Measurements from ENCODE around the gene FEM1B.

- TF ChIP-seq EP300 (IDR thresholded peaks at IDR 0.05; ENCODE audit: borderline replicate concordance in 1 of 2, low read depth in 2 of 2, low read length in 2 of 2) (no peak), JUND (IDR thresholded peaks at IDR 0.05; ENCODE audit: low read length) (no peak), TCF12 (IDR thresholded peaks at IDR 0.05; ENCODE audit: low read depth, low read length) (no peak), SP1 (IDR thresholded peaks at IDR 0.05; ENCODE audit: low read depth, low read length) (no peak), POLR2AphosphoS5 (IDR thresholded peaks at IDR 0.05; ENCODE audit: low read depth, low read length) (no peak), CTCF (IDR thresholded peaks at IDR 0.05; ENCODE audit: control extremely low read depth in 1 of 3, insufficient read depth in 1 of 3, low read depth in 1 of 3, low read length in 3 of 3) (no peak), RFX5 (IDR thresholded peaks at IDR 0.05; ENCODE audit: borderline replicate concordance, low read depth, low read length) (no peak), CHD2 (IDR thresholded peaks at IDR 0.05; ENCODE audit: low read length) (no peak), EZH2 (IDR thresholded peaks at IDR 0.05; ENCODE audit: low read depth, low read length, severe bottlenecking) (no peak), POLR2A (IDR thresholded peaks at IDR 0.05; ENCODE audit: control extremely low read depth in 1 of 2, low read depth in 2 of 2, low read length in 2 of 2) (no peak), GABPA (IDR thresholded peaks at IDR 0.05; ENCODE audit: borderline replicate concordance, insufficient read depth, low read length) (no peak), GTF2F1 (IDR thresholded peaks at IDR 0.05; ENCODE audit: borderline replicate concordance, low read depth, low read length) (no peak), TAF7 (optimal IDR thresholded peaks at IDR 0.05; ENCODE audit: borderline replicate concordance, low read depth, low read length) (no peak)
Measured at GRCh38 chr15:68279779-68280753, 2.5 kb downstream of the FEM1B start.

Data from H1 (cell line).